ENCODE measurements around the gene BANP. TPM values are rescaled to one million over a fixed set of nuclear protein-coding genes. Genes with fewer than 3 reads are reported as not detected.

The BANP gene
- total RNA-seq, 1 experiment from 2014 or later: 34.5 TPM

- TF ChIP-seq RELA (CRISPR knock-in tag; IDR thresholded peaks at IDR 0.05; ENCODE audit: borderline replicate concordance) (no peak), IRF2 (CRISPR knock-in tag; IDR thresholded peaks at IDR 0.05; ENCODE audit: borderline replicate concordance, low read depth) (no peak), STAT6 (CRISPR knock-in tag; conservative IDR thresholded peaks at IDR 0.05; ENCODE audit: low read depth) (no peak), GABPB1 (CRISPR knock-in tag; IDR thresholded peaks at IDR 0.05) (no peak), ATF2 (CRISPR knock-in tag; IDR thresholded peaks at IDR 0.05; ENCODE audit: borderline replicate concordance, low read depth) (no peak), HMGA2 (CRISPR knock-in tag; IDR thresholded peaks at IDR 0.05) (no peak), ESRRA (CRISPR knock-in tag; IDR thresholded peaks at IDR 0.05; ENCODE audit: borderline replicate concordance) (no peak)
Observed at GRCh38 chr16:88002211-88002610, 51.0 kb downstream of the BANP start (continued).

- Mint-ChIP-seq H3K27me3 (ENCODE audit: low read depth) (no peaks in the 10 kb centered on the region), H3K36me3 (peaks cover 47% of the 10 kb centered on the region), H3K4me1 (peaks cover 4% of the 10 kb centered on the region; the same call in 1 of the 2 replicates), H3K9me3 (peaks cover 6% of the 10 kb centered on the region), H3K4me3 (no peak overlapping the region), H3K27ac (no peak overlapping the region)
- ChIA-PET CTCF (no interaction called here), POLR2A (no interaction called here)
- no peak for ATAC-seq
- DNase-seq (ENCODE audit: low spot score): no peak
- TF ChIP-seq HMGA2 (CRISPR knock-in tag; IDR thresholded peaks at IDR 0.05) (no peak), E2F1 (CRISPR knock-in tag; IDR thresholded peaks at IDR 0.05) (no peak), SMAD3 (CRISPR knock-in tag; IDR thresholded peaks at IDR 0.05; ENCODE audit: borderline replicate concordance) (no peak), ZNF317 (CRISPR knock-in tag; IDR thresholded peaks at IDR 0.05; ENCODE audit: borderline replicate concordance, low read depth) (no peak), CREM (CRISPR knock-in tag; IDR thresholded peaks at IDR 0.05) (no peak), ELF4 (CRISPR knock-in tag; IDR thresholded peaks at IDR 0.05; ENCODE audit: low read depth) (no peak), JAZF1 (CRISPR knock-in tag; IDR thresholded peaks at IDR 0.05) (no peak), AR (CRISPR knock-in tag; IDR thresholded peaks at IDR 0.05) (no peak), ZNF121 (CRISPR knock-in tag; IDR thresholded peaks at IDR 0.05) (no peak), ZNF423 (CRISPR knock-in tag; IDR thresholded peaks at IDR 0.05) (no peak), GTF2I (CRISPR knock-in tag; conservative IDR thresholded peaks at IDR 0.05) (no peak), ZNF138 (CRISPR knock-in tag; conservative IDR thresholded peaks at IDR 0.05) (no peak), HMGXB4 (CRISPR knock-in tag; IDR thresholded peaks at IDR 0.05) (no peak), ARID4B (CRISPR knock-in tag; IDR thresholded peaks at IDR 0.05; ENCODE audit: borderline replicate concordance) (no peak), NFYB (CRISPR knock-in tag; conservative IDR thresholded peaks at IDR 0.05; ENCODE audit: low read depth) (no peak)
Observed at GRCh38 chr16:88002749-88003148, 51.5 kb downstream of the BANP start.

Data from WTC11 (cell line).